Measurements from ENCODE around the gene ERC2.

The ERC2 gene

GRCh38 chr3:56154297-56154696, 314.0 kb downstream of the ERC2 start:
- Mint-ChIP-seq H3K27me3 (peaks cover 6% of the 10 kb centered on the region), H3K4me3 (no peak overlapping the region), H3K4me1 (no peaks in the 10 kb centered on the region), H3K27ac (no peak overlapping the region), H3K36me3 (ENCODE audit: low read depth) (no peaks in the 10 kb centered on the region), H3K9me3 (no peaks in the 10 kb centered on the region)
- no peak for DNase-seq
- no peak for ATAC-seq

- Mint-ChIP-seq H3K36me3 (ENCODE audit: low read depth) (no peaks in the 10 kb centered on the region), H3K27ac (no peak overlapping the region), H3K9me3 (no peaks in the 10 kb centered on the region), H3K27me3 (peaks cover 7% of the 10 kb centered on the region), H3K4me1 (no peaks in the 10 kb centered on the region), H3K4me3 (no peak overlapping the region)
- ATAC-seq (no peak), DNase-seq (no peak)
Observed at GRCh38 chr3:56147354-56147753, 320.9 kb downstream of the ERC2 start.

- H3K27ac Mint-ChIP-seq, result no peak overlapping the region
Observed at GRCh38 chr3:56145410-56145809, 322.9 kb downstream of the ERC2 start.

GRCh38 chr3:56144805-56145204, 323.5 kb downstream of the ERC2 start:
- Mint-ChIP-seq H3K4me1 (no peaks in the 10 kb centered on the region), H3K4me3 (no peak overlapping the region), H3K27me3 (peaks cover 5% of the 10 kb centered on the region), H3K36me3 (ENCODE audit: low read depth) (no peaks in the 10 kb centered on the region), H3K27ac (no peak overlapping the region), H3K9me3 (no peaks in the 10 kb centered on the region)
- ATAC-seq, result no peak
- DNase-seq, result no peak

More at GRCh38 chr3:56145410-56145809, 322.9 kb downstream of the ERC2 start:
- H3K27me3 Mint-ChIP-seq, result peaks cover 5% of the 10 kb centered on the region
- ATAC-seq (no peak), DNase-seq (no peak)
- no peaks in the 10 kb centered on the region for H3K36me3 Mint-ChIP-seq (ENCODE audit: low read depth)
- H3K4me3 Mint-ChIP-seq, result no peak overlapping the region
- H3K4me1 Mint-ChIP-seq, result no peaks in the 10 kb centered on the region
- H3K9me3 Mint-ChIP-seq, result no peaks in the 10 kb centered on the region

GRCh38 chr3:56137415-56137814, 330.9 kb downstream of the ERC2 start:
- no peaks in the 10 kb centered on the region for H3K4me1 Mint-ChIP-seq
- no peak overlapping the region for H3K4me3 Mint-ChIP-seq
- no peaks in the 10 kb centered on the region for H3K27me3 Mint-ChIP-seq
- H3K36me3 Mint-ChIP-seq (ENCODE audit: low read depth), result no peaks in the 10 kb centered on the region
- DNase-seq (no peak), ATAC-seq (no peak)
- no peaks in the 10 kb centered on the region for H3K9me3 Mint-ChIP-seq
- H3K27ac Mint-ChIP-seq, result no peak overlapping the region

- no peaks in the 10 kb centered on the region for H3K27me3 Mint-ChIP-seq
- H3K36me3 Mint-ChIP-seq (ENCODE audit: low read depth), result no peaks in the 10 kb centered on the region
- DNase-seq, result no peak
- H3K27ac Mint-ChIP-seq, result no peak overlapping the region
- peaks cover 2% of the 10 kb centered on the region for H3K4me1 Mint-ChIP-seq
- ATAC-seq, result no peak
- no peaks in the 10 kb centered on the region for H3K9me3 Mint-ChIP-seq
- H3K4me3 Mint-ChIP-seq, result no peak overlapping the region
Observed at GRCh38 chr3:56136514-56136913, 331.8 kb downstream of the ERC2 start.

- H3K4me1 Mint-ChIP-seq, result peaks cover 2% of the 10 kb centered on the region
- DNase-seq, result no peak
- H3K4me3 Mint-ChIP-seq, result no peak overlapping the region
- no peaks in the 10 kb centered on the region for H3K27me3 Mint-ChIP-seq
- no peaks in the 10 kb centered on the region for H3K36me3 Mint-ChIP-seq (ENCODE audit: low read depth)
- ATAC-seq, result no peak
- no peaks in the 10 kb centered on the region for H3K9me3 Mint-ChIP-seq
- H3K27ac Mint-ChIP-seq, result no peak overlapping the region
Observed at GRCh38 chr3:56135941-56136340, 332.3 kb downstream of the ERC2 start.

GRCh38 chr3:56133423-56133822, 334.8 kb downstream of the ERC2 start:
- Mint-ChIP-seq H3K27ac (no peak overlapping the region), H3K4me1 (peaks cover 2% of the 10 kb centered on the region), H3K36me3 (ENCODE audit: low read depth) (no peaks in the 10 kb centered on the region), H3K9me3 (no peaks in the 10 kb centered on the region), H3K4me3 (no peak overlapping the region), H3K27me3 (no peaks in the 10 kb centered on the region)
- DNase-seq (no peak), ATAC-seq (no peak)

GRCh38 chr3:56132762-56133161, 335.5 kb downstream of the ERC2 start:
- Mint-ChIP-seq H3K27me3 (no peaks in the 10 kb centered on the region), H3K9me3 (no peaks in the 10 kb centered on the region), H3K4me3 (no peak overlapping the region), H3K27ac (no peak overlapping the region), H3K4me1 (peaks cover 2% of the 10 kb centered on the region), H3K36me3 (ENCODE audit: low read depth) (no peaks in the 10 kb centered on the region)
- ATAC-seq (no peak), DNase-seq (no peak)

- H3K9me3 Mint-ChIP-seq, result no peaks in the 10 kb centered on the region
- ATAC-seq (peak; percentile 61), DNase-seq (peak; percentile 2)
- no peak overlapping the region for H3K4me3 Mint-ChIP-seq
- H3K36me3 Mint-ChIP-seq (ENCODE audit: low read depth), result no peaks in the 10 kb centered on the region
- no peak overlapping the region for H3K27ac Mint-ChIP-seq
- H3K27me3 Mint-ChIP-seq, result no peaks in the 10 kb centered on the region
- H3K4me1 Mint-ChIP-seq, result peaks cover 2% of the 10 kb centered on the region
Observed at GRCh38 chr3:56131974-56132590, 336.2 kb downstream of the ERC2 start.

- H3K27me3 Mint-ChIP-seq, result no peaks in the 10 kb centered on the region
- H3K9me3 Mint-ChIP-seq, result no peaks in the 10 kb centered on the region
- no peaks in the 10 kb centered on the region for H3K36me3 Mint-ChIP-seq (ENCODE audit: low read depth)
- H3K27ac Mint-ChIP-seq, result no peak overlapping the region
- no peak overlapping the region for H3K4me3 Mint-ChIP-seq
- no peak for ATAC-seq
- no peak for DNase-seq
- H3K4me1 Mint-ChIP-seq, result peaks cover 2% of the 10 kb centered on the region
Observed at GRCh38 chr3:56130036-56130435, 338.2 kb downstream of the ERC2 start.

GRCh38 chr3:56126632-56127031, 341.6 kb downstream of the ERC2 start:
- no peak overlapping the region for H3K27ac Mint-ChIP-seq
- ATAC-seq, result no peak
- no peaks in the 10 kb centered on the region for H3K36me3 Mint-ChIP-seq (ENCODE audit: low read depth)
- H3K4me3 Mint-ChIP-seq, result no peak overlapping the region
- no peak for DNase-seq
- H3K4me1 Mint-ChIP-seq, result no peaks in the 10 kb centered on the region
- H3K27me3 Mint-ChIP-seq, result no peaks in the 10 kb centered on the region
- no peaks in the 10 kb centered on the region for H3K9me3 Mint-ChIP-seq

- DNase-seq (no peak), ATAC-seq (no peak)
- Mint-ChIP-seq H3K27me3 (no peaks in the 10 kb centered on the region), H3K9me3 (no peaks in the 10 kb centered on the region), H3K27ac (no peak overlapping the region), H3K4me3 (no peak overlapping the region), H3K36me3 (ENCODE audit: low read depth) (no peaks in the 10 kb centered on the region), H3K4me1 (no peaks in the 10 kb centered on the region)
Observed at GRCh38 chr3:56125358-56126005, 342.8 kb downstream of the ERC2 start.

GRCh38 chr3:56124546-56124945, 343.7 kb downstream of the ERC2 start:
- Mint-ChIP-seq H3K9me3 (no peaks in the 10 kb centered on the region), H3K27ac (no peak overlapping the region), H3K27me3 (no peaks in the 10 kb centered on the region), H3K4me1 (no peaks in the 10 kb centered on the region), H3K36me3 (ENCODE audit: low read depth) (no peaks in the 10 kb centered on the region), H3K4me3 (no peak overlapping the region)
- no peak for DNase-seq
- ATAC-seq, result no peak

- H3K36me3 Mint-ChIP-seq (ENCODE audit: low read depth), result no peaks in the 10 kb centered on the region
- ATAC-seq (no peak), DNase-seq (no peak)
- no peaks in the 10 kb centered on the region for H3K4me1 Mint-ChIP-seq
- H3K27me3 Mint-ChIP-seq, result no peaks in the 10 kb centered on the region
- H3K27ac Mint-ChIP-seq, result no peak overlapping the region
- no peak overlapping the region for H3K4me3 Mint-ChIP-seq
- H3K9me3 Mint-ChIP-seq, result no peaks in the 10 kb centered on the region
Observed at GRCh38 chr3:56123487-56123886, 344.8 kb downstream of the ERC2 start.

- no peak overlapping the region for H3K4me3 Mint-ChIP-seq
- no peaks in the 10 kb centered on the region for H3K4me1 Mint-ChIP-seq
- no peak for ATAC-seq
- no peaks in the 10 kb centered on the region for H3K36me3 Mint-ChIP-seq (ENCODE audit: low read depth)
- DNase-seq, result no peak
- H3K27me3 Mint-ChIP-seq, result no peaks in the 10 kb centered on the region
- no peaks in the 10 kb centered on the region for H3K9me3 Mint-ChIP-seq
- no peak overlapping the region for H3K27ac Mint-ChIP-seq
Observed at GRCh38 chr3:56122911-56123310, 345.4 kb downstream of the ERC2 start.

All from activated naive CD8-positive, alpha-beta T cell treated with anti-CD3 and anti-CD28 coated beads, Interleukin-2, amount 50 U/mL, for 24 hours (primary cell).